ENCODE data around the gene TTC36.
"Not testable (repeated sequence)": the region's sequence is repeated elsewhere in the genome, so short reads cannot be mapped to it uniquely, and the experiment has no call there.

TTC36 gene

GRCh38 chr11:118532091-118532490 lies 4.8 kb downstream of the TTC36 start:
- DNase-seq (ENCODE audit: low spot score), result no peak

- DNase-seq (ENCODE audit: low spot score), result no peak
Observed at GRCh38 chr11:118532852-118533768, 5.8 kb downstream of the TTC36 start.

GRCh38 chr11:118533769-118534729 lies 6.8 kb downstream of the TTC36 start:
- DNase-seq (ENCODE audit: low spot score), result no peak

- DNase-seq (ENCODE audit: low spot score), result no peak
Observed at GRCh38 chr11:118535261-118535660, 8.0 kb downstream of the TTC36 start.

GRCh38 chr11:118536726-118537125 lies 9.5 kb downstream of the TTC36 start:
- DNase-seq (ENCODE audit: low spot score), result no peak

- no peak for DNase-seq (ENCODE audit: low spot score)
Observed at GRCh38 chr11:118537409-118537980, 10.2 kb downstream of the TTC36 start.

GRCh38 chr11:118544010-118544646 lies 16.9 kb downstream of the TTC36 start:
- no peak for DNase-seq (ENCODE audit: low spot score)

- no peak for DNase-seq (ENCODE audit: low spot score)
Observed at GRCh38 chr11:118544647-118545010, 17.4 kb downstream of the TTC36 start.

- DNase-seq (ENCODE audit: low spot score), result no peak
Observed at GRCh38 chr11:118545533-118545932, 18.3 kb downstream of the TTC36 start.

- peak; percentile 22 for DNase-seq (ENCODE audit: low spot score)
Observed at GRCh38 chr11:118547132-118547531, 19.9 kb downstream of the TTC36 start.

GRCh38 chr11:118552341-118552740 lies 25.1 kb downstream of the TTC36 start:
- DNase-seq (ENCODE audit: low spot score), result no peak

- no peak for DNase-seq (ENCODE audit: low spot score)
Observed at GRCh38 chr11:118560806-118561205, 33.5 kb downstream of the TTC36 start.

GRCh38 chr11:118565051-118565450 lies 37.8 kb downstream of the TTC36 start:
- DNase-seq (ENCODE audit: low spot score), result no peak

GRCh38 chr11:118569670-118570069 lies 42.4 kb downstream of the TTC36 start:
- no peak for DNase-seq (ENCODE audit: low spot score)

GRCh38 chr11:118570787-118571186 lies 43.5 kb downstream of the TTC36 start:
- no peak for DNase-seq (ENCODE audit: low spot score)

GRCh38 chr11:118571701-118572060 lies 44.4 kb downstream of the TTC36 start:
- DNase-seq (ENCODE audit: low spot score), result not testable (repeated sequence)

GRCh38 chr11:118572061-118572980 lies 45.0 kb downstream of the TTC36 start, which contains the start of gene ARCN1:
Gene ARCN1, plus strand, starts transcription at chr11:118572409. Its CDS starts 139 bp downstream, at chr11:118572548.
- DNase-seq (ENCODE audit: low spot score), result peak; percentile 77

- peak; percentile 54 for DNase-seq (ENCODE audit: low spot score)
Observed at GRCh38 chr11:118572981-118573550, 45.8 kb downstream of the TTC36 start.

- no peak for DNase-seq (ENCODE audit: low spot score)
Observed at GRCh38 chr11:118574636-118575035, 47.4 kb downstream of the TTC36 start.

- not testable (repeated sequence) for DNase-seq (ENCODE audit: low spot score)
Observed at GRCh38 chr11:118577995-118578394, 50.7 kb downstream of the TTC36 start.
